ENCODE results near the gene WNT10A.

Gene WNT10A

DNA sequence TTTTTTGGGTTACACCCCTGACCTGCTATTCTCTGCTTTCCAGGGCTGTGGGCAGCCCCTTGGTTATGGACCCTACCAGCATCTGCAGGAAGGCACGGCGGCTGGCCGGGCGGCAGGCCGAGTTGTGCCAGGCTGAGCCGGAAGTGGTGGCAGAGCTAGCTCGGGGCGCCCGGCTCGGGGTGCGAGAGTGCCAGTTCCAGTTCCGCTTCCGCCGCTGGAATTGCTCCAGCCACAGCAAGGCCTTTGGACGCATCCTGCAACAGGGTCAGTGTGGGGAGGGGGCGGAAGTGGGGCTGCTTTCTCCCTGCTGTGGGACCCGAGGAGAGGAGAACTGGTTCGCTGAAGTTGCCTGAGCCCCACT, 9.7 kb upstream of the WNT10A start:
- CTCF ChIA-PET: interaction anchor here (1.2 kb wide), 1 partner anchor 22 kb away, joined by 3 read pairs; no protein-coding TSS in a partner anchor

More for the DNA sequence above, 9.7 kb upstream of the WNT10A start:
- Histone ChIP-seq H3K4me1 (ENCODE audit: control insufficient read depth, insufficient read depth, low read length) (no peaks in the 10 kb centered on the region), H3K9me3 (ENCODE audit: control insufficient read depth, insufficient read depth, low read depth, low read length) (no peaks in the 10 kb centered on the region), H3K36me3 (ENCODE audit: control insufficient read depth in 2 of 2, insufficient read depth in 1 of 2, low read length in 2 of 2) (no peaks in the 10 kb centered on the region), H3K27ac (ENCODE audit: extremely low read depth, low read depth, low read length) (no peak overlapping the region), H3K4me3 (ENCODE audit: low read depth, low read length) (no peak overlapping the region)
- POLR2A ChIA-PET: no interaction called here
- TF ChIP-seq ZNF48 (tag by site-specific recombination; IDR thresholded peaks at IDR 0.05) (no peak), WT1 (tag by site-specific recombination; IDR thresholded peaks at IDR 0.05) (no peak), ZNF174 (tag by site-specific recombination; IDR thresholded peaks at IDR 0.05) (no peak), ZNF391 (tag by site-specific recombination; IDR thresholded peaks at IDR 0.05; ENCODE audit: borderline replicate concordance, low read depth) (no peak), OSR2 (tag by site-specific recombination; IDR thresholded peaks at IDR 0.05) (no peak), ZNF311 (tag by site-specific recombination; IDR thresholded peaks at IDR 0.05; ENCODE audit: borderline replicate concordance) (no peak), SCRT2 (tag by site-specific recombination; IDR thresholded peaks at IDR 0.05) (no peak), SCRT1 (tag by site-specific recombination; IDR thresholded peaks at IDR 0.05; ENCODE audit: borderline replicate concordance) (no peak), FEZF1 (tag by site-specific recombination; IDR thresholded peaks at IDR 0.05) (no peak), ZNF140 (tag by site-specific recombination; IDR thresholded peaks at IDR 0.05) (no peak)
- TF ChIP-seq, protein P1, sequence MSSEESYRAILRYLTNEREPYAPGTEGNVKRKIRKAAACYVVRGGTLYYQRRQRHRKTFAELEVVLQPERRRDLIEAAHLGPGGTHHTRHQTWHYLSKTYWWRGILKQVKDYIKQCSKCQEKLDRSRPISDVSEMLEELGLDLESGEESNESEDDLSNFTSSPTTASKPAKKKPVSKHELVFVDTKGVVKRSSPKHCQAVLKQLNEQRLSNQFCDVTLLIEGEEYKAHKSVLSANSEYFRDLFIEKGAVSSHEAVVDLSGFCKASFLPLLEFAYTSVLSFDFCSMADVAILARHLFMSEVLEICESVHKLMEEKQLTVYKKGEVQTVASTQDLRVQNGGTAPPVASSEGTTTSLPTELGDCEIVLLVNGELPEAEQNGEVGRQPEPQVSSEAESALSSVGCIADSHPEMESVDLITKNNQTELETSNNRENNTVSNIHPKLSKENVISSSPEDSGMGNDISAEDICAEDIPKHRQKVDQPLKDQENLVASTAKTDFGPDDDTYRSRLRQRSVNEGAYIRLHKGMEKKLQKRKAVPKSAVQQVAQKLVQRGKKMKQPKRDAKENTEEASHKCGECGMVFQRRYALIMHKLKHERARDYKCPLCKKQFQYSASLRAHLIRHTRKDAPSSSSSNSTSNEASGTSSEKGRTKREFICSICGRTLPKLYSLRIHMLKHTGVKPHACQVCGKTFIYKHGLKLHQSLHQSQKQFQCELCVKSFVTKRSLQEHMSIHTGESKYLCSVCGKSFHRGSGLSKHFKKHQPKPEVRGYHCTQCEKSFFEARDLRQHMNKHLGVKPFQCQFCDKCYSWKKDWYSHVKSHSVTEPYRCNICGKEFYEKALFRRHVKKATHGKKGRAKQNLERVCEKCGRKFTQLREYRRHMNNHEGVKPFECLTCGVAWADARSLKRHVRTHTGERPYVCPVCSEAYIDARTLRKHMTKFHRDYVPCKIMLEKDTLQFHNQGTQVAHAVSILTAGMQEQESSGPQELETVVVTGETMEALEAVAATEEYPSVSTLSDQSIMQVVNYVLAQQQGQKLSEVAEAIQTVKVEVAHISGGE (tag by site-specific recombination; conservative IDR thresholded peaks at IDR 0.05; ENCODE audit: low read depth): no peak
- TF ChIP-seq, protein P2, sequence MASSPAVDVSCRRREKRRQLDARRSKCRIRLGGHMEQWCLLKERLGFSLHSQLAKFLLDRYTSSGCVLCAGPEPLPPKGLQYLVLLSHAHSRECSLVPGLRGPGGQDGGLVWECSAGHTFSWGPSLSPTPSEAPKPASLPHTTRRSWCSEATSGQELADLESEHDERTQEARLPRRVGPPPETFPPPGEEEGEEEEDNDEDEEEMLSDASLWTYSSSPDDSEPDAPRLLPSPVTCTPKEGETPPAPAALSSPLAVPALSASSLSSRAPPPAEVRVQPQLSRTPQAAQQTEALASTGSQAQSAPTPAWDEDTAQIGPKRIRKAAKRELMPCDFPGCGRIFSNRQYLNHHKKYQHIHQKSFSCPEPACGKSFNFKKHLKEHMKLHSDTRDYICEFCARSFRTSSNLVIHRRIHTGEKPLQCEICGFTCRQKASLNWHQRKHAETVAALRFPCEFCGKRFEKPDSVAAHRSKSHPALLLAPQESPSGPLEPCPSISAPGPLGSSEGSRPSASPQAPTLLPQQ (tag by site-specific recombination; IDR thresholded peaks at IDR 0.05): no peak
- TF ChIP-seq, protein P3, sequence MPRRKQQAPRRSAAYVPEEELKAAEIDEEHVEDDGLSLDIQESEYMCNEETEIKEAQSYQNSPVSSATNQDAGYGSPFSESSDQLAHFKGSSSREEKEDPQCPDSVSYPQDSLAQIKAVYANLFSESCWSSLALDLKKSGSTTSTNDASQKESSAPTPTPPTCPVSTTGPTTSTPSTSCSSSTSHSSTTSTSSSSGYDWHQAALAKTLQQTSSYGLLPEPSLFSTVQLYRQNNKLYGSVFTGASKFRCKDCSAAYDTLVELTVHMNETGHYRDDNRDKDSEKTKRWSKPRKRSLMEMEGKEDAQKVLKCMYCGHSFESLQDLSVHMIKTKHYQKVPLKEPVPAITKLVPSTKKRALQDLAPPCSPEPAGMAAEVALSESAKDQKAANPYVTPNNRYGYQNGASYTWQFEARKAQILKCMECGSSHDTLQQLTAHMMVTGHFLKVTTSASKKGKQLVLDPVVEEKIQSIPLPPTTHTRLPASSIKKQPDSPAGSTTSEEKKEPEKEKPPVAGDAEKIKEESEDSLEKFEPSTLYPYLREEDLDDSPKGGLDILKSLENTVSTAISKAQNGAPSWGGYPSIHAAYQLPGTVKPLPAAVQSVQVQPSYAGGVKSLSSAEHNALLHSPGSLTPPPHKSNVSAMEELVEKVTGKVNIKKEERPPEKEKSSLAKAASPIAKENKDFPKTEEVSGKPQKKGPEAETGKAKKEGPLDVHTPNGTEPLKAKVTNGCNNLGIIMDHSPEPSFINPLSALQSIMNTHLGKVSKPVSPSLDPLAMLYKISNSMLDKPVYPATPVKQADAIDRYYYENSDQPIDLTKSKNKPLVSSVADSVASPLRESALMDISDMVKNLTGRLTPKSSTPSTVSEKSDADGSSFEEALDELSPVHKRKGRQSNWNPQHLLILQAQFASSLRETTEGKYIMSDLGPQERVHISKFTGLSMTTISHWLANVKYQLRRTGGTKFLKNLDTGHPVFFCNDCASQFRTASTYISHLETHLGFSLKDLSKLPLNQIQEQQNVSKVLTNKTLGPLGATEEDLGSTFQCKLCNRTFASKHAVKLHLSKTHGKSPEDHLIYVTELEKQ (tag by site-specific recombination; IDR thresholded peaks at IDR 0.05; ENCODE audit: borderline replicate concordance): no peak
- TF ChIP-seq, protein P4, sequence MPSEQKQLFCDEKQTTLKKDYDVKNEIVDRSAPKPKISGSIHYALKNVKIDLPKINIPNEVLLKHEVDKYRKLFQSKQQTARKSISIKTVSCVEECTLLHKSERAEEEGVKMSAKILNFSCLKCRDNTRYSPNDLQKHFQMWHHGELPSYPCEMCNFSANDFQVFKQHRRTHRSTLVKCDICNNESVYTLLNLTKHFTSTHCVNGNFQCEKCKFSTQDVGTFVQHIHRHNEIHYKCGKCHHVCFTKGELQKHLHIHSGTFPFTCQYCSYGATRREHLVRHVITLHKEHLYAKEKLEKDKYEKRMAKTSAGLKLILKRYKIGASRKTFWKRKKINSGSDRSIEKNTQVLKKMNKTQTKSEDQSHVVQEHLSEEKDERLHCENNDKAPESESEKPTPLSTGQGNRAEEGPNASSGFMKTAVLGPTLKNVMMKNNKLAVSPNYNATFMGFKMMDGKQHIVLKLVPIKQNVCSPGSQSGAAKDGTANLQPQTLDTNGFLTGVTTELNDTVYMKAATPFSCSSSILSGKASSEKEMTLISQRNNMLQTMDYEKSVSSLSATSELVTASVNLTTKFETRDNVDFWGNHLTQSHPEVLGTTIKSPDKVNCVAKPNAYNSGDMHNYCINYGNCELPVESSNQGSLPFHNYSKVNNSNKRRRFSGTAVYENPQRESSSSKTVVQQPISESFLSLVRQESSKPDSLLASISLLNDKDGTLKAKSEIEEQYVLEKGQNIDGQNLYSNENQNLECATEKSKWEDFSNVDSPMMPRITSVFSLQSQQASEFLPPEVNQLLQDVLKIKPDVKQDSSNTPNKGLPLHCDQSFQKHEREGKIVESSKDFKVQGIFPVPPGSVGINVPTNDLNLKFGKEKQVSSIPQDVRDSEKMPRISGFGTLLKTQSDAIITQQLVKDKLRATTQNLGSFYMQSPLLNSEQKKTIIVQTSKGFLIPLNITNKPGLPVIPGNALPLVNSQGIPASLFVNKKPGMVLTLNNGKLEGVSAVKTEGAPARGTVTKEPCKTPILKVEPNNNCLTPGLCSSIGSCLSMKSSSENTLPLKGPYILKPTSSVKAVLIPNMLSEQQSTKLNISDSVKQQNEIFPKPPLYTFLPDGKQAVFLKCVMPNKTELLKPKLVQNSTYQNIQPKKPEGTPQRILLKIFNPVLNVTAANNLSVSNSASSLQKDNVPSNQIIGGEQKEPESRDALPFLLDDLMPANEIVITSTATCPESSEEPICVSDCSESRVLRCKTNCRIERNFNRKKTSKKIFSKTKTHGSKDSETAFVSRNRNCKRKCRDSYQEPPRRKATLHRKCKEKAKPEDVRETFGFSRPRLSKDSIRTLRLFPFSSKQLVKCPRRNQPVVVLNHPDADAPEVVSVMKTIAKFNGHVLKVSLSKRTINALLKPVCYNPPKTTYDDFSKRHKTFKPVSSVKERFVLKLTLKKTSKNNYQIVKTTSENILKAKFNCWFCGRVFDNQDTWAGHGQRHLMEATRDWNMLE (tag by site-specific recombination; conservative IDR thresholded peaks at IDR 0.05; ENCODE audit: low read depth): no peak
- TF ChIP-seq, protein P5, sequence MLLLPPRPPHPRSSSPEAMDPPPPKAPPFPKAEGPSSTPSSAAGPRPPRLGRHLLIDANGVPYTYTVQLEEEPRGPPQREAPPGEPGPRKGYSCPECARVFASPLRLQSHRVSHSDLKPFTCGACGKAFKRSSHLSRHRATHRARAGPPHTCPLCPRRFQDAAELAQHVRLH (tag by site-specific recombination; IDR thresholded peaks at IDR 0.05): no peak
- TF ChIP-seq, protein P6, sequence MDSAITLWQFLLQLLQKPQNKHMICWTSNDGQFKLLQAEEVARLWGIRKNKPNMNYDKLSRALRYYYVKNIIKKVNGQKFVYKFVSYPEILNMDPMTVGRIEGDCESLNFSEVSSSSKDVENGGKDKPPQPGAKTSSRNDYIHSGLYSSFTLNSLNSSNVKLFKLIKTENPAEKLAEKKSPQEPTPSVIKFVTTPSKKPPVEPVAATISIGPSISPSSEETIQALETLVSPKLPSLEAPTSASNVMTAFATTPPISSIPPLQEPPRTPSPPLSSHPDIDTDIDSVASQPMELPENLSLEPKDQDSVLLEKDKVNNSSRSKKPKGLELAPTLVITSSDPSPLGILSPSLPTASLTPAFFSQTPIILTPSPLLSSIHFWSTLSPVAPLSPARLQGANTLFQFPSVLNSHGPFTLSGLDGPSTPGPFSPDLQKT (IDR thresholded peaks at IDR 0.05; ENCODE audit: borderline replicate concordance, low read depth, low read length): no peak
